Medulla oblongata (tissue), 1 donor: ENCODE results near the gene CCDC51.
"Not testable (repeated sequence)": the region's sequence is repeated elsewhere in the genome, so short reads cannot be mapped to it uniquely, and the experiment has no call there.

ENCODE experiments used
- DNase-seq: peaks from one replicate; pipeline ENCODE4 v3.0.0-alpha.2; 2015; ENCODE audit errors: extremely low spot score

The CCDC51 gene

GRCh38 chr3:48406443-48407431, 33.2 kb downstream of the CCDC51 start:
- no peak for DNase-seq

GRCh38 chr3:48405971-48406370, 33.9 kb downstream of the CCDC51 start:
- no peak for DNase-seq

- no peak for DNase-seq
Observed at GRCh38 chr3:48405343-48405881, 34.5 kb downstream of the CCDC51 start.

- peak; percentile 49 for DNase-seq
Observed at GRCh38 chr3:48404440-48405342, 35.2 kb downstream of the CCDC51 start.

GRCh38 chr3:48403533-48404439, 36.1 kb downstream of the CCDC51 start:
- no peak for DNase-seq

- DNase-seq, result no peak
Observed at GRCh38 chr3:48402907-48403306, 37.0 kb downstream of the CCDC51 start.

- no peak for DNase-seq
Observed at GRCh38 chr3:48402281-48402732, 37.6 kb downstream of the CCDC51 start.

- DNase-seq, result not testable (repeated sequence)
Observed at GRCh38 chr3:48401434-48401901, 38.5 kb downstream of the CCDC51 start.

GRCh38 chr3:48400824-48401433, 39.0 kb downstream of the CCDC51 start:
- peak; percentile 87 for DNase-seq

GRCh38 chr3:48399387-48400172, 40.3 kb downstream of the CCDC51 start:
- DNase-seq, result no peak

GRCh38 chr3:48398701-48399386, 41.1 kb downstream of the CCDC51 start:
- DNase-seq, result no peak

GRCh38 chr3:48397767-48398681, 41.9 kb downstream of the CCDC51 start:
- no peak for DNase-seq

- DNase-seq, result no peak
Observed at GRCh38 chr3:48395714-48396113, 44.2 kb downstream of the CCDC51 start.

- DNase-seq, result no peak
Observed at GRCh38 chr3:48394391-48394790, 45.5 kb downstream of the CCDC51 start.

- DNase-seq, result no peak
Observed at GRCh38 chr3:48388966-48389365, 51.0 kb downstream of the CCDC51 start.

GRCh38 chr3:48387634-48388033, 52.3 kb downstream of the CCDC51 start:
- DNase-seq, result no peak
